Activated T-helper 1 cell treated with Interleukin-2 at 50 U/mL for 16 hours (primary cell): ENCODE measurements around the gene URM1.
A peak's percentile ranks its signal among the peaks of the same experiment; 100 is the strongest.

Experiments
- DNase-seq: peaks from one replicate; pipeline ENCODE4 v3.0.0-alpha.2; 2020; ENCODE audit warnings: low read depth

Gene URM1

GRCh38 chr9:128349125-128349524 lies 22.0 kb upstream of the URM1 start:
- DNase-seq, result no peak

DNA sequence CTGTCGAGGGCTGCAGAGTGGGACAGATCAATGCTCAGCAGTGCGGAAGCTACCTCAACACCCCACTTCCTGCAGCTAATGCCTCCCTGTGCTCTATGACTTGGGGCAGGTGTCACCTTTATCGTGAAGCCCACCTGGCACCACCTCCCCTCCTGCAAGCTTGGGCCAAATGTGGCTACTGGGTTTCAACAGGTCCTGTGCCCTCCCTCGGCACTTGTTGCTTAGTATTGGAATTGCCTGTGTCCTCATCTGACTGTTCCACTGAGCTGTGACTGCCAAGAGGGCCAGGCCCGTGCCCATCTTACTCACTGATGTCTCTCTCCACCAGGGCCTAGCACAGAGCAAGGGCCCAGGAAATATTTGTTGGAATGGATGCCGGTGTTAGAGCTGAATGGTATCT lies 21.4 kb upstream of the URM1 start:
- DNase-seq, result no peak

DNA sequence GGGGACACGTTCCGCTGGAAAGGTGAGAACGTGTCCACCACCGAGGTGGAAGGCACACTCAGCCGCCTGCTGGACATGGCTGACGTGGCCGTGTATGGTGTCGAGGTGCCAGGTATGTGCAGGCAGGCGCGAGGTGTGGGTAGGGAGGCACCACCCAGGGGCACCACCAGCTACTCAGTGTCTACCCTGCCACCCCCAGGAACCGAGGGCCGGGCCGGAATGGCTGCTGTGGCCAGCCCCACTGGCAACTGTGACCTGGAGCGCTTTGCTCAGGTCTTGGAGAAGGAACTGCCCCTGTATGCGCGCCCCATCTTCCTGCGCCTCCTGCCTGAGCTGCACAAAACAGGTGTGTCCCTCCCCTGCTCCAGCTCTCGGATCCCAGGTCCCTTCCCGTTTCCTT lies 15.7 kb upstream of the URM1 start:
- no peak for DNase-seq

- no peak for DNase-seq
Observed at GRCh38 chr9:128358090-128358489, 13.1 kb upstream of the URM1 start.

DNA sequence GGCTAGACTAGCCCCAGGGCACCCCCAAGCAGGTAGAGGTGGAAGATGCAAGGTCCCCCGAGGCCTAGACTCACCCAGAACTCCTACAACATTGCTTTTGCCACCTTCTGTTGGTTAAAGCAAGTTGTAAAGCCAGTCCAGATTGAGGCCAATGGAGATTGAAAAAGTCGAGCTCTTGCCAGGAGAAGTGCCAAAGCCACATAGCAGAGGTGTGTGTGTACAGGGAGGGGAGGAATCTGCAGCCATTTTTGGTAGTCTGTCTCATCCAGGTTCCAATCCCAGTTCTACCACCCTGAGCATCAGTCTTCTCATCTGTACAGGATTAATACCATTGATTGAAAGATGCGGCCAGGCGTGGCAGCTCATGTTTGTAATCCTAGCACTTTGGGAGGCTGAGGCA lies 12.3 kb upstream of the URM1 start:
- no peak for DNase-seq

DNA sequence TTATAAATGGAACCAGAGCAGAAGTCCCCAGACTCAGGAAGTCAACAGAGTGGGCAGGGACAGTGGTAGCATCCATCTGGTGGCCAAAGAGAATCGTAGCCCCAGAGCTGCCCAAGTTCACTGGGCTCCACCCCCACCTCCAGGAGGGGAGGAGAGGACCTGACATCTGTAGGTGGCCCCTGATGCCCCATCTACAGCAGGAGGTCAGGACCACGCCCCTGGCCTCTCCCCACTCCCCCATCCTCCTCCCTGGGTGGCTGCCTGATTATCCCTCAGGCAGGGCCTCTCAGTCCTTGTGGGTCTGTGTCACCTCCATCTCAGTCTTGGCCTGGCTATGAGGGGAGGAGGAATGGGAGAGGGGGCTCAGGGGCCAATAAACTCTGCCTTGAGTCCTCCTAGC lies 10.3 kb upstream of the URM1 start:
- DNase-seq, result no peak

DNA sequence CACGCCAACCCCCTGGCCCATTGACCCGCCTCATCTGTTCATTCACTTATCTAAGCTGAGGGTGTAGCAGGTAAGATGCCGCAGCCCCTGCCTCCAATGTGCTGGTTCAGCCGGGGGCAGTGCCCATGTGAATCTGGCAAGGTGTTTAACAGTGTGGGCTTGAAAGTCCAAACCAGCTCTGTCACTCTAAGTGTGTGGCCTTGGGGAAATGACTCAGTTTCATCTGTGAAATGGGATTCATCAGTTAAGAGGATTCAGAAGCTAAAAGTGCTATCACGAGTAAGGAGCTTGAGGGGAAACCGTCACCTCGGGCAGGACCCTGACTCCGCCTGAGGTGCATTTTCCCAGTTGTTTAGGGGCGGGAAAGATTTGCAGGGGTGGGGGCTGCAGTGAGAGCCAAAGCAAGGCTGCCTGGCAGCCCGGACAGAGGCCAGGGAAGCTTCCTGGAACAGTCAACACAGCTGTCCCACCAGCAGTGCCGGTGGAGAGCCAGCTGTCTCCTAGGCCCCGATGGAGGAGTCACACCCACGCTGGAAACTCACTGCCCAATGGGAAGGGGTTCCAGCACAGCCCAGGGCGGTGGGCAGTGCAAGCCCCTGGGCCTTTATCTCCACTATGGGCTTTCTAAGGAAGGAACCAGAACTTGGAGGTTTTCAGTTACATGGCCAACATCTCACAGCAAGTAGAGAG lies 9.7 kb upstream of the URM1 start:
- DNase-seq, result no peak

DNA sequence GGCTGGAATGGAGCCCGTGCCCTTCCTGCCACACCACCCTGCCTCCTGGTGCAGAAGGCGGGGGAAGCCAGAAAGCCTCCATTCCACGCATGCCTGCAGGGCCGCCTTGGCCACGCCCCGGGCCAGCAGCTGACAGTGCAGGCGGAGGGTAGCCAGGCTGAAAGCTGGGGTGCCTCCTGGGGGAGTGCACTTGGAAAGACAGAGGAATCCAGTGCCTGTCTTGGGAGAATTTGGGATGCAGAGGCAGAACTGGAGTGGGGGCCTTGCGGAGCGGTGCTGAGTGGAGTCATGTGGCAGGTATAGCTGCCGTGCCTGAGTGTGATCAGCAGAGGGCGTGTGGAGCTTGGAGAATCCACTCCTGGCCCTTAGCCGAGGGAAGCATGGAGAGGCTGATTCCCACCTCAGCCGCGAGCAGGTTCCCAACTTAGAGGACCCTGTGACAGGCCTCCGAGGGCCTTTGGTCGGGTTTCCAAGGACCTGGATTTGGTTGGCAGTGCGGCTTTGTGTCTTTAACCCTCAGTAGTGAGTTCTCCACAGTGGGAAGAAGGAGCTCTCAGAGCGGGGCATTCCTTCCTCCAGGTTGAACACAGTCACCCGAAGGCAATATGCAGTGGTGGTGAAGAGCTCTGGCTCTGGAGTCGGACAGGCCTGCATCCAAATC lies 9.1 kb upstream of the URM1 start:
- DNase-seq, result peak; percentile 41

- DNase-seq, result no peak
Observed at GRCh38 chr9:128362774-128363173, 8.4 kb upstream of the URM1 start.

- no peak for DNase-seq
Observed at GRCh38 chr9:128365525-128365924, 5.6 kb upstream of the URM1 start.

GRCh38 chr9:128369024-128369706 lies 2.0 kb upstream of the URM1 start:
- DNase-seq, result no peak

DNA sequence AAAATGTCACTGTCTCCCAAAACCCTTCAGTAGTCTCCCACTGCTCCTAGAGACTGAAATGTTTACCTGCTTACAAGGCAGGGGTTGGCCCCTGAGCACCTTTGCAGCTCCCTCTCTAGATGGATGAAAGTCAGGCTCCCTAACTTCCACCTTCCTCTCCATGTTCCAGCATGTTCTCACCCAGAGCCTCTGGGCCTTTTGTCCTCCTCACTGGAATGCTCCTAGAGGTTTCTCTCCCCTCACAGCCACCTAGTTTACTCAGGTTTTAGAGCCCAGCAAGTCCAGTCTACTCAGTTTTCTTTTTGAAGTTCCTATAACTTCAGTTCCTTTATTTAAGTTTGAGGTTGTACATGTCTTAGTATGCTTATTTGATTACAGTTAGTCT lies 815 bp upstream of the URM1 start:
- DNase-seq, result no peak

DNA sequence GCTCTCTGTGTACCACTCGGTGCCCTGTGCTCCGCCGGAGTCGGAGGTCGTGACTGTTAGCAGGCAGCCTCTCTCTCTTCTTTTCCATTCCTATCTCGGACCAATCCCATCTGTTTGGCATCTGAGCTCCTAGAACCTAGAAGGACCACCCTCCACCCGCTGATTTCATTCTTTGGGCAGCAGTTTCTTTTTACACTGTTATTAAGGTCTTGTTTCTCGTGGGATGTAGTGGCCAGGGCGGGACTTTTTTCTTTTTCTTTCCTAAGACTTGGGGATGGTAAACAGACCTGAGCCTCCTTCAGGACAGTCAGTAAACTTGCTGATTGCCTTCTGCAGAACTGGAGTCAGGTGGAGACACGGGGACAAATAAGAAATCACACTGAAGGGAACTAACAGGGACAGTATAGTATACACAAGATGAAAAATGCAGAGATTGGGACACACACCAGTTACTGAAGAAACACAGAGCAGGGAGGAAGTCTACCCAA lies 500 bp downstream of the URM1 start:
- no peak for DNase-seq

DNA sequence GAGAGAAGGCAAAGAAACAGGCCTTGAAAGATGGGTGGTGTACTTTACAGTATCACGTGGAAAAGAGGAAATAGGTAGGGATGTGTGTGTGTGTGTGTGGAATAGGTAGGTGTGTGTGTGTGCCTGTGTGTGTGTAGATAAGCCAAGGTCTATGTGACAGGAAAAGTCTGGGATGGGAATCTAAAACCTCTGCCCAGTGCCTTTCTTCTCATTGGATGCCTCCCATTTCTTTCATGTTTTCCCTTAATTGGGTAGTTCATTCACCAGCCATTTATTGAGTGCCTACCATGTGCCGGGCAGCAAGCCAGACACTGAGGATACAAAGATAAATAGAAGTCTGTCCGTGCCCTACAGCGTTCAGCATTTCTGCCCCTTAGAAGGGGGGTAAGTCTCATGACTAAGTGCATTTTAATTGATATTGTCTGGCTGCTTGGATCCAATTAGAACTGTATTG lies 1.0 kb downstream of the URM1 start:
- no peak for DNase-seq

DNA sequence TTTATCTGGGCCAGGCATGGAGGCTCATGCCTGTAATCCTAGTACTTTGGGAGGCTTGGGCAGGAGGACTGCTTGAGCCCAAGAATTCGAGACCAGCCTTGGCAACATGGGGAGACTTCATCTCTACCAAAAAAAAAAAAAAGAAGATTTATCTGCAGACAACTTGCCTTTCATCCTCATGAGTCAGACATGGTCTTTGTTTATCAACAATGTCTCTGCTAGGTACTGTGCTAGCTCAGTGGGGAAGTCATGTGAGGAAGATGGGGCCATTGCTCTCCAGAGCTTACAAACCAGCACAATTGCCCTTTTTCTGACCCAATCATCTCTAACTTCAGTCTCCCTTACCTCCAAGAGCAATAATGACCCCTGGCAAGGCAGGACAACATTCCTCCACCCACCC lies 1.6 kb downstream of the URM1 start:
- DNase-seq, result no peak

DNA sequence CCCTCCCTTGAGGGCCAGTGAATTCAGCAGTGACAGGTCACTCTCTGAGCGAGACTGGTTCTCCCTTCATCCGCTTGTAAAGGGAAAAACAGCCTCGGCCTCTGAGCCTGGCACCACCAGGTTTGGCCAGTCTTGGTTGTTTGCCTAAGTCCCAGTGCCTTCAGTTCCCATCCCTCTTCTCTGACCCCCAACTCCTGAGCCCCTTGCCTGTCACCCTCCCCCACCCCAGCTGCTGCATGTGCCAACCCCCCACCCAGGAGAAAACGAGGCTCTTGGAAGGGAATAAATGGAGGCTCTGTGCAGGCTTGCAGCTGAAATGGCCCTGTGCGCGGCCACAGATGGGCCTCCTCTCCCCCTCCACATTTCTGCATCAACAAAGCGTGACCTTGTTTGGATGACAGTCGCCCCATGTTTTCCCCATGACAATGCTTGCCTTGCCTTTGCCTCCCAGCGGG lies 3.1 kb downstream of the URM1 start:
- no peak for DNase-seq

GRCh38 chr9:128375865-128376264 lies 4.7 kb downstream of the URM1 start:
- no peak for DNase-seq

DNA sequence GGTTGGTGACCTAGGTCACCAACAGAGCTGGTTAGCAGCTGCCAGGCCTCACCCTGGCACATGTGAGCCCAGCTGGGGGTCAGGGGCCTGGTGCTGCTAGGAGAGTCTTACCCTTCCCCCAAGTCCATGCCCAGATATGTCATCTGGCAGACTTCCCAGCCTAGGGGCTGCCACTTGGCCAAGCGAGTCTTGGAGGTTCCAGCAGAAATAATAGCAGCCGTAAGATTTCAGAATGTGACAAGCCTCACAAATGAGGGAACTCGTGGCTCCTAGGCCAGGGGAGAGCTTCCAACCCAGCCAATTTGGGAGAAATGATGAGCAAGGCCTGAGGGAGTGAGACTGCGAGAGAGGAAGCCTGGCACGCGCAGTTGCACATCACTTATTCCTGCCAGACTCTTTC lies 11.1 kb downstream of the URM1 start:
- DNase-seq, result no peak

GRCh38 chr9:128383007-128383753 lies 12.0 kb downstream of the URM1 start:
- no peak for DNase-seq

GRCh38 chr9:128383791-128384190 lies 12.6 kb downstream of the URM1 start:
- no peak for DNase-seq

- no peak for DNase-seq
Observed at GRCh38 chr9:128384801-128385495, 13.8 kb downstream of the URM1 start.
